Measurements from ENCODE around the gene THSD4. TPM values are rescaled to one million over a fixed set of nuclear protein-coding genes. Genes with fewer than 3 reads are reported as not detected.

The THSD4 gene
- polyA plus RNA-seq, 2 of the 4 experiments (the other 2 are of a cell fraction): 15.8 to 40.7 TPM

GRCh38 chr15:71506946-71507345 is 391.7 kb downstream of the THSD4 start:
- peaks cover 4% of the 10 kb centered on the region for H3K4me1 ChIP-seq
- DNase-seq (ENCODE audit: low read depth in 1 of 2, low spot score in 1 of 2) (no peak), FAIRE-seq (no peak), ATAC-seq (no peak)
- 62% methylated on average over 4 of the region's 4 CpGs for WGBS (ENCODE audit: missing lambda C conversion rate)
- ChIA-PET CTCF (interaction anchor here (0.8 to 2.2 kb wide), 4 partner anchors 20 to 295 kb away, joined by 3 to 4 read pairs (median 3); no protein-coding TSS in a partner anchor), POLR2A (no interaction called here)
- H3K27ac ChIP-seq: no peak overlapping the region
- H3K4me2 ChIP-seq: no peak overlapping the region
- no peak overlapping the region for H3K4me3 ChIP-seq
- TF ChIP-seq RNF2 (IDR thresholded peaks at IDR 0.05; ENCODE audit: borderline replicate concordance, low read depth) (no peak), USF2 (IDR thresholded peaks at IDR 0.05) (no peak), REST (IDR thresholded peaks at IDR 0.05) (no peak), SMC3 (IDR thresholded peaks at IDR 0.05) (no peak), RARB (CRISPR knock-in tag; IDR thresholded peaks at IDR 0.05) (no peak), CHD4 (IDR thresholded peaks at IDR 0.05; ENCODE audit: borderline replicate concordance) (no peak), EHMT2 (IDR thresholded peaks at IDR 0.05; ENCODE audit: low read depth) (no peak), NPAS2 (CRISPR knock-in tag; IDR thresholded peaks at IDR 0.05; ENCODE audit: borderline replicate concordance) (no peak)
- TF ChIP-seq, protein P1, sequence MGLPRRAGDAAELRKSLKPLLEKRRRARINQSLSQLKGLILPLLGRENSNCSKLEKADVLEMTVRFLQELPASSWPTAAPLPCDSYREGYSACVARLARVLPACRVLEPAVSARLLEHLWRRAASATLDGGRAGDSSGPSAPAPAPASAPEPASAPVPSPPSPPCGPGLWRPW (IDR thresholded peaks at IDR 0.05): no peak
- no peaks in the 10 kb centered on the region for H3K9me3 ChIP-seq

GRCh38 chr15:71508081-71508682 is 392.9 kb downstream of the THSD4 start:
- peaks cover 16% of the 10 kb centered on the region for H3K4me1 ChIP-seq
- FAIRE-seq (no peak), DNase-seq (ENCODE audit: low read depth in 1 of 2, low spot score in 1 of 2) (no peak), ATAC-seq (no peak)
- POLR2A ChIA-PET: no interaction called here
- no peak overlapping the region for H3K4me3 ChIP-seq
- H3K9me3 ChIP-seq: no peaks in the 10 kb centered on the region
- WGBS (ENCODE audit: missing lambda C conversion rate): 83% methylated on average over 4 of the region's 4 CpGs
- H3K27ac ChIP-seq: no peak overlapping the region
- no peak overlapping the region for H3K4me2 ChIP-seq
- CTCF ChIA-PET: interaction anchor here (0.8 to 2.3 kb wide), 7 partner anchors 15 to 294 kb away, joined by 3 to 7 read pairs (median 4); no protein-coding TSS in a partner anchor
- TF ChIP-seq CBX2 (IDR thresholded peaks at IDR 0.05; ENCODE audit: borderline replicate concordance, low read depth) (no peak), MYC (IDR thresholded peaks at IDR 0.05; ENCODE audit: borderline replicate concordance, low read length) (no peak), HMGXB4 (CRISPR knock-in tag; IDR thresholded peaks at IDR 0.05; ENCODE audit: borderline replicate concordance) (no peak)

DNA sequence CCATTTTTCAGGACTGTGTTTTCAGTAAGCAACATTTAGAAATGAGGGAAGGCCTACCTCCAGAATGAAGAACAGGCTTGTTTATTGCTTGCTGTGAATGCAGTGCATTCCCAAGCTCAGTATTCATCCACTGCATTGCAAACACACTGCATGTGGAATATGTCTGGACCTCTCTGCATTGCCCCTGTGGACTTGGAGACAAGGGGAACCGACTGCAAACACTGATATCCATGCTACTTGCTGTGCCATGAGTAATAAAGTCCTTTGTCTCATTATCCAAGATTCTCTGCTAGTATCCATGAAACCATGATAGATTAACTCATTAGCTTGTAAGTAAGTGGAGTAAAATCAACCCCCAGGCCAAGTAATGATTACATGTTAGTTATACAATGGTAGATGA is 393.9 kb downstream of the THSD4 start:
- ATAC-seq (no peak), FAIRE-seq (no peak), DNase-seq (ENCODE audit: low read depth in 1 of 2, low spot score in 1 of 2) (no peak)
- H3K4me3 ChIP-seq: no peak overlapping the region
- H3K27ac ChIP-seq: no peak overlapping the region
- WGBS (ENCODE audit: missing lambda C conversion rate): 85% methylated on average over 1 of the region's 1 CpG
- H3K4me2 ChIP-seq: no peak overlapping the region
- H3K4me1 ChIP-seq: peaks cover 16% of the 10 kb centered on the region
- ChIA-PET CTCF (interaction anchor here (0.8 to 2.3 kb wide), 5 partner anchors 16 to 292 kb away, joined by 3 to 7 read pairs (median 5); no protein-coding TSS in a partner anchor), POLR2A (no interaction called here)
- no peaks in the 10 kb centered on the region for H3K9me3 ChIP-seq
- no peak for TF ChIP-seq ESRRA (IDR thresholded peaks at IDR 0.05; ENCODE audit: borderline replicate concordance, low read length)

All from A549 (cell line).